Stomach (tissue), 9 donors: Measurements from ENCODE around the gene PTPRZ1. TPM values are rescaled to one million over a fixed set of nuclear protein-coding genes. Genes with fewer than 3 reads are reported as not detected.

Source experiments
- DNase-seq, 2 donors: peaks; one replicate each; pipeline versions ENCODE4 v3.0.0 to v3.0.0-alpha.2; 2013 to 2019
- H3K27ac ChIP-seq, 5 donors: fragments of 200-600 bp in 4 of 5; sonication (generic) in 4 of 5; one replicate each; pipeline ENCODE4 v1.5.1; 2013 to 2019; ENCODE audit warnings: mild to moderate bottlenecking in 1 of 5, moderate library complexity in 1 of 5
- H3K27me3 ChIP-seq, 3 donors: fragments of 200-600 bp; sonication (generic); one replicate each; pipeline ENCODE4 v1.5.1; 2017 to 2019; ENCODE audit warnings: mixed run types in 1 of 3
- H3K36me3 ChIP-seq, 4 donors: fragments of 200-600 bp; sonication (generic); 1 replicate in 3 of 4; 2 replicates in 1 of 4; pipeline ENCODE4 v1.5.1; 2016 to 2019
- H3K4me1 ChIP-seq, 4 donors: fragments of 200-600 bp; sonication (generic); one replicate each; pipeline ENCODE4 v1.5.1; 2016 to 2019
- H3K4me3 ChIP-seq, 4 donors: fragments of 200-600 bp; sonication (generic) in 3 of 4; one replicate each; pipeline ENCODE4 v1.5.1; 2016 to 2019; ENCODE audit warnings: mild to moderate bottlenecking in 1 of 4
- H3K9me3 ChIP-seq, 4 donors: fragments of 200-600 bp; sonication (generic); one replicate each; pipeline ENCODE4 v1.5.1; 2016 to 2019
- EP300 ChIP-seq: sonication (generic); formaldehyde crosslinking; IDR thresholded peaks from one replicate; pipeline ENCODE4 v1.6.1; 2017; ENCODE audit warnings: antibody characterized with exemption
- POLR2A ChIP-seq, 4 donors: fragments of 450-650 bp; IDR thresholded peaks; one replicate each; pipeline ENCODE4 v1.6.1; 2016; ENCODE audit warnings: antibody characterized with exemption in 4 of 4, control low read depth in 2 of 4, mild to moderate bottlenecking in 1 of 4, moderate library complexity in 1 of 4
- POLR2AphosphoS5 ChIP-seq, 3 donors: sonication (generic); formaldehyde crosslinking; IDR thresholded peaks; one replicate each; pipeline ENCODE4 v1.6.1; 2016; ENCODE audit warnings: antibody characterized with exemption in 3 of 3
- WGBS, 5 donors: extraction: QIAGEN DNeasy Blood & Tissue Kit in 3 of 5; methylation state at CpG; one replicate each; pipeline versions ENCODE4 v1.1.5 to v1.1.7; 2013 to 2018; 5-methylcytosine and 5-hydroxymethylcytosine counted together
- intact Hi-C: fragments of 100-400 bp; cut with DNase I; formaldehyde crosslinking; loops from one replicate; pipeline ENCODE4 v1.15.1; 2023; ENCODE audit warnings: low total_unique reads
- polyA plus RNA-seq, 3 donors: library from polyadenylated mRNA; stranded (reverse); fragments of 200-250 nt; gene quantifications; one replicate each; pipeline ENCODE4 v1.2.3, GENCODE V29; 2013
- small RNA-seq, 4 donors: library from RNA; depleted of rRNA; stranded (forward); fragments of <200 nt; gene quantifications; one replicate each; pipeline ENCODE3, GENCODE V24; 2016
- total RNA-seq, 5 donors: library from RNA; depleted of rRNA; stranded (reverse); fragments of >200 nt; gene quantifications; one replicate each; pipeline versions ENCODE4 v1.1.0 to v1.2.3, GENCODE V29; 2014 to 2016
- TF ChIP-seq, protein P1 (sequence below), 7 experiments: fragments of 450-650 bp in 4 of 7; fragments of 200-600 bp in 3 of 7; sonication (generic) in 3 of 7; IDR thresholded peaks; one replicate each; pipeline ENCODE4 v1.5.1; 2016 to 2019; ENCODE audit warnings: antibody characterized with exemption in 7 of 7, control low read depth in 2 of 7, mild to moderate bottlenecking in 1 of 7
- donor health status: healthy with polysubstance abuse.
- donor health status: Bipolar disorder and iron deficiency.
- donor health status: healthy.

The PTPRZ1 gene
- total and polyA plus RNA-seq, 8 donors: 0.29 to 31.6 (median 18.1) TPM

DNA sequence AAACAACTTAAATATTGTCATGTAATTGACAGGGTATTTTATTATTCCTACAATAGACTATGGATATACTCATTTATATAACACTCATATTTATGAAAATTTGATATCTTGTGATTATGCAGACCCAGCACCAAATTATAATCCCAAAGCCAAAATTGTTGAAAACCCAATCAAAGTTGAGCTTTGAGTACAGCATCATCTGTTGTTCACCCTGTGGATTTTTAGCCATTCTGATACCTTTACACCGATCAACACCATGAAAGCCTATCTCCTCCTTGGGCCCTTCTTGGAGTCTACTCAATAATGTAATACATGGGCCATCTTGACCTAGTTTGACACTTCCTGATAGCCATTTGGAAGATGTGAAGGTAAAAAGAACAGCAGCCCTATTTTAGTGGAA lies 221.6 kb downstream of the PTPRZ1 start:
- DNase-seq: no peak
- Histone ChIP-seq H3K4me1 (no peaks in the 10 kb centered on the region), H3K27ac (no peak overlapping the region), H3K27me3 (no peaks in the 10 kb centered on the region), H3K36me3 (peaks cover 0 to 46% (median 21%) of the 10 kb centered on the region in 4 donors), H3K9me3 (no peaks in the 10 kb centered on the region), H3K4me3 (no peak overlapping the region)
- WGBS, 5 donors: 81 to 100% (median 100%) methylated on average over 1 of the region's 1 CpG
- no peak for TF ChIP-seq EP300
- no peak for TF ChIP-seq POLR2A (IDR thresholded peaks at IDR 0.05)
- TF ChIP-seq, protein P1, sequence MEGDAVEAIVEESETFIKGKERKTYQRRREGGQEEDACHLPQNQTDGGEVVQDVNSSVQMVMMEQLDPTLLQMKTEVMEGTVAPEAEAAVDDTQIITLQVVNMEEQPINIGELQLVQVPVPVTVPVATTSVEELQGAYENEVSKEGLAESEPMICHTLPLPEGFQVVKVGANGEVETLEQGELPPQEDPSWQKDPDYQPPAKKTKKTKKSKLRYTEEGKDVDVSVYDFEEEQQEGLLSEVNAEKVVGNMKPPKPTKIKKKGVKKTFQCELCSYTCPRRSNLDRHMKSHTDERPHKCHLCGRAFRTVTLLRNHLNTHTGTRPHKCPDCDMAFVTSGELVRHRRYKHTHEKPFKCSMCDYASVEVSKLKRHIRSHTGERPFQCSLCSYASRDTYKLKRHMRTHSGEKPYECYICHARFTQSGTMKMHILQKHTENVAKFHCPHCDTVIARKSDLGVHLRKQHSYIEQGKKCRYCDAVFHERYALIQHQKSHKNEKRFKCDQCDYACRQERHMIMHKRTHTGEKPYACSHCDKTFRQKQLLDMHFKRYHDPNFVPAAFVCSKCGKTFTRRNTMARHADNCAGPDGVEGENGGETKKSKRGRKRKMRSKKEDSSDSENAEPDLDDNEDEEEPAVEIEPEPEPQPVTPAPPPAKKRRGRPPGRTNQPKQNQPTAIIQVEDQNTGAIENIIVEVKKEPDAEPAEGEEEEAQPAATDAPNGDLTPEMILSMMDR (IDR thresholded peaks at IDR 0.05): no peak
- no peak for TF ChIP-seq POLR2AphosphoS5 (IDR thresholded peaks at IDR 0.05)
- intact Hi-C loops: no loop called here

DNA sequence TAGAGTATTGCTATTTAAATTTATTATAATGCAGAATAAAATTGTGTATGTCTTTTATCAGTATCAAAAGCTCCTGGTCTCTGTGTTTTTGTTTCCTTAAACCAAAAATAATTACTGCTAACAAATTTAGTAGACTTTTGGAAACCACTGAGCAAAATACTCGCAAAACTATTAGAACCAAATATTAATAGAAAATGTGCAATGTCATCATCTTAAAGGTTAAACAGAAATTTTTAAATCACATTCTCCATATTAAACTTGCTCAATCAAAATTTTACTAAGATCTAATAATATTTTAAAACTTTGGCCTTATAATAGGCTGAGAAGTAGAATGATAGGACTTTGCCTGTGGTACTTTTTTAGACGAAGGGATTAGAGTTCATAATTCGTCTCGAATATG lies 222.7 kb downstream of the PTPRZ1 start:
- 68 to 92% (median 83%) methylated on average over 4 of the region's 4 CpGs for WGBS, 5 donors
- Histone ChIP-seq H3K9me3 (no peaks in the 10 kb centered on the region), H3K4me1 (no peaks in the 10 kb centered on the region), H3K4me3 (no peak overlapping the region), H3K36me3 (peaks cover 0 to 46% (median 22%) of the 10 kb centered on the region in 4 donors), H3K27me3 (no peaks in the 10 kb centered on the region), H3K27ac (no peak overlapping the region)
- TF ChIP-seq, protein P1 (IDR thresholded peaks at IDR 0.05): no peak
- TF ChIP-seq EP300 (no peak), POLR2AphosphoS5 (IDR thresholded peaks at IDR 0.05) (no peak), POLR2A (IDR thresholded peaks at IDR 0.05) (no peak)
- intact Hi-C loops: no loop called here
- DNase-seq: no peak

DNA sequence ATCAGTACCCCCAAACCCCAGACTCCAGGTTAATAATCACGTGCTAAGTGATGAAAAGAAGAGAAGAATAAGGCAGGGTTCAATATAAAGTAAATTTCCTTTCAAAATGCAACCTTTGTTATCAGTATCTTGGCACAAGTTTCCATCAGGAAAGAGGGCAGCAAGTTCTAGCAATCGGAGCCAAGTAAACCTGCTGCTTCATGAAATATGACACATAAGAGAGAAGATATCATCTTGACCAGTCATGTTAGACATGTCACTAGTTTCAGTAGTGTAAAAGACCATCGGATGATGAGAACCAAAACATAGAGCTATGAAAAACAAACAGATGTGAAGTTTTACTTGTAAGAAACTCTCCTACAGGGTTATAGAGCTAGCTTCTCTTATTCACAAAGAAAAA lies 227.1 kb downstream of the PTPRZ1 start:
- 35 to 69% (median 62%) methylated on average over 3 of the region's 3 CpGs for WGBS, 5 donors
- Histone ChIP-seq H3K36me3 (peaks cover 0 to 72% (median 32%) of the 10 kb centered on the region in 4 donors), H3K9me3 (peaks cover 8 to 27% (median 20%) of the 10 kb centered on the region in 4 donors), H3K27me3 (no peaks in the 10 kb centered on the region), H3K4me1 (no peaks in the 10 kb centered on the region), H3K27ac (no peak overlapping the region), H3K4me3 (no peak overlapping the region)
- intact Hi-C loops: no loop called here
- TF ChIP-seq EP300 (no peak), POLR2AphosphoS5 (IDR thresholded peaks at IDR 0.05) (no peak), POLR2A (IDR thresholded peaks at IDR 0.05) (no peak)
- TF ChIP-seq, protein P1 (IDR thresholded peaks at IDR 0.05): no peak
- no peak for DNase-seq

DNA sequence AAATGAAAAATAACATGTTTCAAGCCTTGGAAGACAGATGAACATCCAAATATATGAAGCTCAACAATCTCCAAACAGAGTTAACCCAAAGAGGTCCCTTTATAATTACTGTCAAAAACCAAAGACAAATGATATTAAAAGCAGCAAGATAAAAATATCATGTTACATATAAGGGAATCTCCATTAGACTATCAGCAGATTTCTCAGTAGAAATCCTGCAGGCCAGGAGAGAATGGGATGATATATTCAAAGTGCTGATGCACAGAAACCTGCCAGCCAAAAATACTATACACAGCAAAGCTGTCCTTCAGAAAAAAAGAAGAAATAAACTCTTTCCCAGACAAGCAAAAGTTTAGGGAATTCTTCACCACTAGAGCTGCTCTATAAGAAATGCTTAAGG lies 230.1 kb downstream of the PTPRZ1 start:
- intact Hi-C loops: no loop called here
- no peak for DNase-seq
- Histone ChIP-seq H3K4me3 (no peak overlapping the region), H3K9me3 (peaks cover 8 to 32% (median 25%) of the 10 kb centered on the region in 4 donors), H3K27me3 (no peaks in the 10 kb centered on the region), H3K36me3 (peaks cover 0 to 86% (median 38%) of the 10 kb centered on the region in 4 donors), H3K27ac (no peak overlapping the region), H3K4me1 (no peaks in the 10 kb centered on the region)
- TF ChIP-seq EP300 (no peak), POLR2A (IDR thresholded peaks at IDR 0.05) (no peak), POLR2AphosphoS5 (IDR thresholded peaks at IDR 0.05) (no peak)
- TF ChIP-seq, protein P1 (IDR thresholded peaks at IDR 0.05): no peak

Small RNA genes lying within 50 kb of the gene (small RNA-seq; reads per million reads assigned to genes)
- 0 reads per million in 4 donors for gene RNU7-154P
